ENCODE data around the gene LIFR.

DNA sequence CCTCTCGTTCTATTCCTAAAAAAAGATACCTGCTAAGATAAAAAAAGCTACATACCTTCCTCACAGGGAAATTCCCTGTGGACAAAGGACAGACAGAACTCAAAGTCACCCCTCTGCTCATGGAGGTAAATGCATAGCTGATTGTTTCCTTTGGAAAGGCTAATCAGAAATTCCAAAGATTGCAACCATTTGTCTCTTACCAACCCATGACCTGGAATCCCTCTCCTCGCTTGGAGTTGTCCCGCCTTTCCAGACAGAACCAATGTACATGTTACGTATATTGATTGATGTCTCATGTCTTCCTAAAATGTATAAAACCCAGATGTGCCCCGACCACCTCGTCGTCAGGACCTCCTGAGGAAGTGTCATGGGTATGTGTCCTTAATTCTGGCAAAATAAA lies 49.2 kb upstream of the LIFR start:
- TF ChIP-seq, protein P1, sequence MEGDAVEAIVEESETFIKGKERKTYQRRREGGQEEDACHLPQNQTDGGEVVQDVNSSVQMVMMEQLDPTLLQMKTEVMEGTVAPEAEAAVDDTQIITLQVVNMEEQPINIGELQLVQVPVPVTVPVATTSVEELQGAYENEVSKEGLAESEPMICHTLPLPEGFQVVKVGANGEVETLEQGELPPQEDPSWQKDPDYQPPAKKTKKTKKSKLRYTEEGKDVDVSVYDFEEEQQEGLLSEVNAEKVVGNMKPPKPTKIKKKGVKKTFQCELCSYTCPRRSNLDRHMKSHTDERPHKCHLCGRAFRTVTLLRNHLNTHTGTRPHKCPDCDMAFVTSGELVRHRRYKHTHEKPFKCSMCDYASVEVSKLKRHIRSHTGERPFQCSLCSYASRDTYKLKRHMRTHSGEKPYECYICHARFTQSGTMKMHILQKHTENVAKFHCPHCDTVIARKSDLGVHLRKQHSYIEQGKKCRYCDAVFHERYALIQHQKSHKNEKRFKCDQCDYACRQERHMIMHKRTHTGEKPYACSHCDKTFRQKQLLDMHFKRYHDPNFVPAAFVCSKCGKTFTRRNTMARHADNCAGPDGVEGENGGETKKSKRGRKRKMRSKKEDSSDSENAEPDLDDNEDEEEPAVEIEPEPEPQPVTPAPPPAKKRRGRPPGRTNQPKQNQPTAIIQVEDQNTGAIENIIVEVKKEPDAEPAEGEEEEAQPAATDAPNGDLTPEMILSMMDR (IDR thresholded peaks at IDR 0.05; ENCODE audit: poor library complexity) = no peak
- TF ChIP-seq EZH2phosphoT487 (IDR thresholded peaks at IDR 0.05; ENCODE audit: low read depth, severe bottlenecking, unreplicated experiment) (no peak), EZH2 (IDR thresholded peaks at IDR 0.05; ENCODE audit: borderline replicate concordance) (no peak)

All from hepatocyte (in vitro differentiated cells).